Right lobe of liver (tissue), 4 donors: Measurements from ENCODE around the gene CRIM1.

ENCODE experiments used
- POLR2A ChIP-seq: fragments of 450-650 bp; IDR thresholded peaks from one replicate; pipeline ENCODE4 v1.6.1; 2017; ENCODE audit warnings: antibody characterized with exemption, mild to moderate bottlenecking
- TF ChIP-seq, protein P1 (sequence below), 4 donors: fragments of 200-600 bp in 3 of 4; fragments of 450-650 bp in 1 of 4; IDR thresholded peaks; one replicate each; pipeline versions ENCODE4 v1.5.1 to v1.8.0; 2016 to 2022; ENCODE audit warnings: antibody characterized with exemption in 4 of 4, mild to moderate bottlenecking in 2 of 4
- donor health status: DM: no; HTN: no; CAD: no.
- donor health status: DM: no; HTN: no; CAD: no.
- donor health status: DM: no; HTN: yes; CAD: no.

DNA sequence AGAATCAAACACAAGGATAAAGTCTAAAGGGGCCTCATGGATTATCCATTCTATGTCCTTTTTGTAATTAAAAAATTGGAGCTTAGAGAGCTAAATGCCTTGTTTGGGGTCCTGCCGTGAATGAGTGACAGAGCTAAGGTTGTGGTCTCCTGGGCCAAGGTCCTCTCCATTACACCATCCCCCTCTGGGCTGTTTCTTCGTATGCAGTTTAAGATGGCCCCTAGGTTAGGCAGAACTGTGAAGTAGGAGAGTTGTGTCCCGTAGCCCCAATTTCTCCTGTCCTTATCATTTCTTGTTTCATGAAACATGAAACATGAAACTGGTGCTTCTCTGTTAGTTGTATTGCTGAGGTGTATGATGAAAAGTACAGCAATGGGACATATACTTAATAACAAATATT is 32.9 kb downstream of the CRIM1 start:
- TF ChIP-seq, protein P1, sequence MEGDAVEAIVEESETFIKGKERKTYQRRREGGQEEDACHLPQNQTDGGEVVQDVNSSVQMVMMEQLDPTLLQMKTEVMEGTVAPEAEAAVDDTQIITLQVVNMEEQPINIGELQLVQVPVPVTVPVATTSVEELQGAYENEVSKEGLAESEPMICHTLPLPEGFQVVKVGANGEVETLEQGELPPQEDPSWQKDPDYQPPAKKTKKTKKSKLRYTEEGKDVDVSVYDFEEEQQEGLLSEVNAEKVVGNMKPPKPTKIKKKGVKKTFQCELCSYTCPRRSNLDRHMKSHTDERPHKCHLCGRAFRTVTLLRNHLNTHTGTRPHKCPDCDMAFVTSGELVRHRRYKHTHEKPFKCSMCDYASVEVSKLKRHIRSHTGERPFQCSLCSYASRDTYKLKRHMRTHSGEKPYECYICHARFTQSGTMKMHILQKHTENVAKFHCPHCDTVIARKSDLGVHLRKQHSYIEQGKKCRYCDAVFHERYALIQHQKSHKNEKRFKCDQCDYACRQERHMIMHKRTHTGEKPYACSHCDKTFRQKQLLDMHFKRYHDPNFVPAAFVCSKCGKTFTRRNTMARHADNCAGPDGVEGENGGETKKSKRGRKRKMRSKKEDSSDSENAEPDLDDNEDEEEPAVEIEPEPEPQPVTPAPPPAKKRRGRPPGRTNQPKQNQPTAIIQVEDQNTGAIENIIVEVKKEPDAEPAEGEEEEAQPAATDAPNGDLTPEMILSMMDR (IDR thresholded peaks at IDR 0.05), result no peak
- TF ChIP-seq POLR2A, result no peak
